OCI-LY1 (cell line): ENCODE data around the gene BCL2A1.

Experiments
- CTCF ChIP-seq: fragments of 200-600 bp; sonication (generic), shearing (Covaris generic); IDR thresholded peaks from 2 replicates; pipeline ENCODE4 v1.5.1; 2017; ENCODE audit warnings: mild to moderate bottlenecking, antibody characterized with exemption, low read length, moderate library complexity, mixed read lengths
- EZH2 ChIP-seq: fragments of 200-600 bp; sonication (generic), shearing (Covaris generic); IDR thresholded peaks from 2 replicates; pipeline ENCODE4 v1.8.0; 2017; ENCODE audit warnings: borderline replicate concordance, mixed run types, mild to moderate bottlenecking, antibody characterized with exemption, low read length, moderate library complexity, mixed read lengths

GRCh38 chr15:80007532-80007931 lies 36.5 kb upstream of the BCL2A1 start:
- TF ChIP-seq CTCF, result no peak
- TF ChIP-seq EZH2, result no peak
